WERI-Rb-1 (cell line): ENCODE results near the gene BCAT1.

Source experiments
- DNase-seq: peaks from one replicate; pipeline ENCODE4 v3.0.0-alpha.2; 2020
- H3K27ac ChIP-seq: fragments of 250-450 bp; sonication (Bioruptor Pico); 2 replicates; pipeline ENCODE4 v1.5.1; 2020; ENCODE audit warnings: mild to moderate bottlenecking, moderate library complexity
- H3K27me3 ChIP-seq: fragments of 250-450 bp; sonication (Bioruptor Pico); 2 replicates; pipeline ENCODE4 v1.5.1; 2021; ENCODE audit warnings: mild to moderate bottlenecking, low read depth, moderate library complexity; ENCODE audit not compliant: insufficient read depth, severe bottlenecking
- H3K36me3 ChIP-seq: fragments of 250-450 bp; sonication (Bioruptor Pico); 2 replicates; pipeline ENCODE4 v1.5.1; 2020; ENCODE audit warnings: mild to moderate bottlenecking, moderate library complexity
- H3K4me3 ChIP-seq: 2 replicates; pipeline ENCODE4 v1.5.1; 2011; ENCODE audit warnings: low read depth, mild to moderate bottlenecking, control low read depth, low read length
- H3K9me3 ChIP-seq: fragments of 250-450 bp; sonication (Bioruptor Pico); 2 replicates; pipeline ENCODE4 v1.5.1; 2021; ENCODE audit warnings: mild to moderate bottlenecking, moderate library complexity; ENCODE audit not compliant: severe bottlenecking
- CTCF ChIP-seq: IDR thresholded peaks from 2 replicates; pipeline ENCODE4 v1.5.1; 2011; ENCODE audit warnings: low read depth, mild to moderate bottlenecking, control low read depth, inconsistent platforms, low read length

Gene BCAT1

GRCh38 chr12:24904871-24905270 lies 44.0 kb downstream of the BCAT1 start:
- no peak for TF ChIP-seq CTCF
- Histone ChIP-seq H3K27me3 (no peaks in the 10 kb centered on the region), H3K36me3 (no peaks in the 10 kb centered on the region), H3K9me3 (no peaks in the 10 kb centered on the region), H3K27ac (no peak overlapping the region), H3K4me3 (no peak overlapping the region)
- no peak for DNase-seq

DNA sequence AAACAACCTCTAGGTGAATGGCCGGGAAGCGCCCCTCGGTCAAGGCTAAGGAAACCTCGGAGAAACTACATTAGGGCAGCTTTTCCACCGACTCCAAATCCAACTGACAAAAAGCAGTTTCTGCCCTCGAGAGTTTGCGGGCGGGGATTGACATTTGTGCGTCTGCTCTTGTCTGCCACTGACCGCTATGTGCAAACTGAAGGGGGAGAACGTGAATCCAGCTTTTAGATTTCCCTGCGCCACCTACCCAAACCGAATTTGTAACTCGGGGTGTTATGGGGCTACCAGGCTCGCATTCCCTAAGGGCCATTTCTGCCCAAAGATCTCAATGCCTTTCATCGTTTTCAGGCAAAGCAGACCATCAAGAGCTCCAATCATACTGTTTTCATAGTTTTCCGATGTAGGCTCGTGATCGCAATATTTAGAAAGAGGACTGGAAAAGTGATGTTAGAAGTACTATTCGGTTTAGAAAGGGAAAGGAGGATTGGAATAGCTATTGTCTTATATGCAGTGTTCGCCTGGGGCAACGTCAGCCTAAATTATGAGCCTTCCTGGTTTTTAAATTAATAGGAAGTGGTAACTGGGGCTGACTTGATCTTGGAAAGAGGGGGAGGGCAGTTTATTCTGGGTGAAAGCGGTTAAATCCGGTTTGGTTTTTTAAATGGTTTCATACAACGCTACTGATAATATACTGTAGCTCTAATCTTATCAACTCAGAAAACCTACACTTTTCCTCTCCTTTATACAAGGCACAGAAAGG lies 45.4 kb downstream of the BCAT1 start:
- Histone ChIP-seq H3K4me3 (no peak overlapping the region), H3K36me3 (no peaks in the 10 kb centered on the region), H3K27ac (no peak overlapping the region), H3K9me3 (no peaks in the 10 kb centered on the region), H3K27me3 (no peaks in the 10 kb centered on the region)
- no peak for TF ChIP-seq CTCF
- no peak for DNase-seq

DNA sequence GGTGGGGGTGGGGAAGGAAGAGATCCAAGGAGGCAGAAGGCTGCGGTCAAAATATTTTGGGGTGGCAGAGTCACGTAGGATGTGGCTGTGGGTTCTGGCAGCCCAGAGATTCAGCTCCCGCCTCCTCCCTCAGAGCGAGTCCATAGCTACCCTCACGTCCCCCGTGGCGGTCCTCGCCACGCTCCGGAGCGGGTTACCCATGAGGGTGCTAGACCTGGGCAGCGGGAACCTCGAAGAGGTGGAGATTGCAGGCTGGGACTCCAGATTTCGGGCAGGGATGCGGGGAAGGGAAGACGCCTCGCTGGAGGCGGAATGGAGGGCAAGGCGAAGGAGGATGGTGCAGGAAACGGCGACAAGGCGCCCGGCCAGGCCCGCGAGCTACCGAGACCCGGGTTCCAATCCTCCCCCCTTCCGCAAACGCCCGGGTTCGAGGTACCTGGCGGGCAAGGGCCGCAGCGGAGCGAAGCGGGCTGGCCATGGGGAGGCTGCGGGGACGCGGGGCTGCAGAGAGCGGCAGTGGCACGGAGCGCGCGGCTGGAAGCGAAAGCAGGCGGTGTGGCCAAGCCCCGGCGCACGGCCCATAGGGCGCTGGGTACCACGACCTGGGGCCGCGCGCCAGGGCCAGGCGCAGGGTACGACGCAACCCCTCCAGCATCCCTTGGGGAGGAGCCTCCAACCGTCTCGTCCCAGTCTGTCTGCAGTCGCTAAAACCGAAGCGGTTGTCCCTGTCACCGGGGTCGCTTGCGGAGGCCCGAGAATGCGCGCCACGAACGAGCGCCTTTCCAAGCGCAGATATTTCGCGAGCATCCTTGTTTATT lies 46.2 kb downstream of the BCAT1 start:
- no peak overlapping the region for H3K4me3 ChIP-seq
- no peaks in the 10 kb centered on the region for H3K36me3 ChIP-seq
- TF ChIP-seq CTCF: no peak
- H3K9me3 ChIP-seq: no peaks in the 10 kb centered on the region
- no peak for DNase-seq
- H3K27me3 ChIP-seq: no peaks in the 10 kb centered on the region
- H3K27ac ChIP-seq: no peak overlapping the region

DNA sequence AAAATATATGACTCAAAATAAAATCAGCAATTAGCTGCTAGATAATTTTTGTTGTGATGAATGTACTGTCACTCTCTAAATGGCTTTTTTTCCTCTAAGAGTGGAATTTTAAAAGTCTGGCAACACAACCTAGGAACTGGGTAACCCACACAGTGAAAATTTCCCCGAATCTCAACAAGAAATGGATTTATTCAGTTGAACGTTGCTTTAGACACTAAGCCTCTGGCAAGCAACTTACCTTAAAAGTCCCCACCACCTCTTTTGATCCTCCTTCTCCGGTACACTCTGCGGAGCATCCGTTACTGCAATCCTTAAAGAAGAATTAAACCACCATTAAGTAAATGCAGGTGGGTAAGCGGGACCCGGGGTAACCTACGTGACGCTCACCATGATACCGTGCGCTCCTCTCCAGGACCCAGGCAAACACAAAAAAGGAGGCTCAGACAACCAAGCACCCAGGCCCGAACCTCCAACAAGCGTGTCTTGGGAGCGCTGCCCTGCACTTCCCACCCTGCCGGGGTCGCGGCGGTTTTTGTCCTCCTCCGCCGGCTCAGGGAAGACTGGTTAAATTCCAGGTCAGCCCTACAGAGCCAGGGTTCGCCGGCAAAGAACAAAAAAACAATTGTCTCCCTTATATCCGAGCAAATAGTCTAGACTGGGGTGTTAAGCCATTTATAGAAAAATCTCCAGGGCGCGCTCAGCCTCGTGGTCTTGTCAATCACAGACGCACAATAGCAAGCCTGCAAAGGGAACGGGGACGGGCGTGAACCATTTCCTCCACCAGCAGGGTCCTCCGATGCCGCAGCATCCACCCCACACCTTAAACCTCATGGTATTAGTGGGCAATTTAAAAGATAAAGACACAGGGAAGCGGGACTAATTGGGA lies 47.1 kb downstream of the BCAT1 start:
- DNase-seq: no peak
- no peaks in the 10 kb centered on the region for H3K27me3 ChIP-seq
- no peak overlapping the region for H3K27ac ChIP-seq
- no peak for TF ChIP-seq CTCF
- H3K9me3 ChIP-seq: no peaks in the 10 kb centered on the region
- no peak overlapping the region for H3K4me3 ChIP-seq
- H3K36me3 ChIP-seq: no peaks in the 10 kb centered on the region

DNA sequence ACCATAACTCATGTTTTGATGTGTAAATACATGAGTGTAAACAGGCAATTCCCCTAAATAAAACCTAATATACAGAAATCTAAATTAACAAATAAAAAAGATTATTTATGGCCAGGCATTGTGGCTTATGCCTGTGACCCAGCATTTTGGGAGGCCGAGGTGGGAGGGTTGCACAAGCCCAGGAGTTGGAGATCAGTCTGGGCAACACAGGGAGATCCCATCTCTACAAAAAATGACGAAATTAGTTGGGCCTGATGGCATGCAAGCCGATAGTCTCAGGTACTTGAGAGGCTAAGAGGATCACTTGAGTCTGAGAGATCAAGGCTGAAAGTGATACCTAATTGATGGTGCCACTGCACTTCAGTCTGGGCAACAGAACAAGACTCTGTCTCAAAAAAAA lies 48.7 kb downstream of the BCAT1 start:
- TF ChIP-seq CTCF: no peak
- Histone ChIP-seq H3K4me3 (no peak overlapping the region), H3K27ac (no peak overlapping the region), H3K27me3 (no peaks in the 10 kb centered on the region), H3K9me3 (no peaks in the 10 kb centered on the region), H3K36me3 (no peaks in the 10 kb centered on the region)
- no peak for DNase-seq
